Activated CD8-positive, alpha-beta T cell treated with anti-CD3 and anti-CD28 coated beads, Interleukin-2, amount 10 ng/mL, durations not matched to agents 7 days and 5 days (primary cell): ENCODE results near the gene COBLL1. TPM values are rescaled to one million over a fixed set of nuclear protein-coding genes. Genes with fewer than 3 reads are reported as not detected.

ENCODE experiments used
- ATAC-seq: fragments of 150-1000 bp; cut with Tn5 transposase; one replicate; pipeline ENCODE4 v1.10.0; 2021; ENCODE audit warnings: moderate library complexity
- CTCF ChIA-PET: fragments of 350-600 bp; sonication (Branson Sonifier 250); formaldehyde crosslinking; loops from one replicate; lab custom pipeline; 2021; ENCODE audit warnings: antibody characterized with exemption; lab: Charles Lee
- POLR2A ChIA-PET: fragments of 350-600 bp; sonication (Branson Sonifier 250); formaldehyde crosslinking; loops from one replicate; lab custom pipeline; 2021; ENCODE audit warnings: antibody characterized with exemption; lab: Charles Lee
- DNase-seq: peaks from one replicate; pipeline ENCODE4 v3.0.0-alpha.2; 2020
- H3K27ac Mint-ChIP-seq: one replicate; pipeline ENCODE4 v1.8.0; 2021; ENCODE audit warnings: mild to moderate bottlenecking, mixed read lengths
- H3K27me3 Mint-ChIP-seq: one replicate; pipeline ENCODE4 v1.8.0; 2021; ENCODE audit warnings: low read depth, mixed read lengths
- H3K36me3 Mint-ChIP-seq: one replicate; pipeline ENCODE4 v1.8.0; 2021; ENCODE audit warnings: low read depth, mixed read lengths
- H3K4me1 Mint-ChIP-seq: one replicate; pipeline ENCODE4 v1.8.0; 2021; ENCODE audit warnings: low read depth, mixed read lengths
- H3K4me3 Mint-ChIP-seq: one replicate; pipeline ENCODE4 v1.8.0; 2021; ENCODE audit warnings: mild to moderate bottlenecking, mixed read lengths
- H3K9me3 Mint-ChIP-seq: one replicate; pipeline ENCODE4 v1.8.0; 2022; ENCODE audit warnings: mixed read lengths; ENCODE audit not compliant: insufficient read depth
- total RNA-seq, 2 experiments: library from RNA; stranded (reverse); gene quantifications; one replicate each; pipeline ENCODE4 v1.2.3, GENCODE V29; 2021

COBLL1 gene
- total RNA-seq, 2 experiments from 2014 or later, result not detected

DNA sequence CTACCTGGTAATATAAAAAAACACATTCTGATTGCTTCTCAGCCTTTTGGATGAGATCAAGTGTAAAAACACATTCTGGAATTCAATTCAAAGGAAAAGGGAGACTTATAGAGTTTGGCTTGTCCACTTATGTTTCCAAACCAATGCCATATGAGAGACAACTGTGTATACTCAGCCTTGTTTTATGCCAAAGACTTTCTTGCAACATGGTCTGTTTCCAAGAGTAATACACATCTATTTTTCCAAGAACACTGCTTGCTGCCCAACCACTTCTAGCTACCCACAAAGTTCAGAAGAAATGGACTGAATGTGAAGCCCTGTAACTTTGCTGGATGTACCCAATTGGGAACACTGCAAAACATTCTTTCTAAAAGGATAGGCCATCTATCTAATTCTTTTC lies 172.3 kb downstream of the COBLL1 start:
- H3K27me3 Mint-ChIP-seq, result no peaks in the 10 kb centered on the region
- ATAC-seq (no peak), DNase-seq (no peak)
- H3K9me3 Mint-ChIP-seq, result no peaks in the 10 kb centered on the region
- CTCF ChIA-PET, result no interaction called here
- POLR2A ChIA-PET, result no interaction called here
- no peak overlapping the region for H3K27ac Mint-ChIP-seq
- no peaks in the 10 kb centered on the region for H3K4me1 Mint-ChIP-seq
- no peaks in the 10 kb centered on the region for H3K36me3 Mint-ChIP-seq
- no peak overlapping the region for H3K4me3 Mint-ChIP-seq

DNA sequence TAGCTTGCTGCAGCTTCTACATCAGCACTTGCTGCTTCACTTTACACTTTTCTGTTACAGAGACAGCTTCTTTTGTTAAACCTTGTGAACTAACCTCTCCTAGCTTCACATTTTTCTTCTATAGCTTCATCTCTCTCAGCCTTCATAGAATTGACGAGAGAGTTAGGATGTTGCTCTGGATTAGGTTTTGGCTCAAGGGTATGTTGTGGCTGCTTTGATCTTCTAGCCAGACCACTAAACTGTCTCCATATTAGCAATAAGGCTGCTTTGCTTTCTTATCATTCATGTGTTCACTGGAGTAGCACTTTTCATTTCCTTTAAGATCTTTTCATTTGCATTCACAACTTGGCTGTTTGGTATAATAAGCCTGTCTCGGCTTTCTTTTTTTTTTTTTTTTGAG lies 174.1 kb downstream of the COBLL1 start:
- Mint-ChIP-seq H3K9me3 (no peaks in the 10 kb centered on the region), H3K27me3 (no peaks in the 10 kb centered on the region), H3K36me3 (no peaks in the 10 kb centered on the region), H3K4me1 (no peaks in the 10 kb centered on the region), H3K27ac (no peak overlapping the region), H3K4me3 (no peak overlapping the region)
- CTCF ChIA-PET, result no interaction called here
- DNase-seq (no peak), ATAC-seq (no peak)
- POLR2A ChIA-PET, result no interaction called here

DNA sequence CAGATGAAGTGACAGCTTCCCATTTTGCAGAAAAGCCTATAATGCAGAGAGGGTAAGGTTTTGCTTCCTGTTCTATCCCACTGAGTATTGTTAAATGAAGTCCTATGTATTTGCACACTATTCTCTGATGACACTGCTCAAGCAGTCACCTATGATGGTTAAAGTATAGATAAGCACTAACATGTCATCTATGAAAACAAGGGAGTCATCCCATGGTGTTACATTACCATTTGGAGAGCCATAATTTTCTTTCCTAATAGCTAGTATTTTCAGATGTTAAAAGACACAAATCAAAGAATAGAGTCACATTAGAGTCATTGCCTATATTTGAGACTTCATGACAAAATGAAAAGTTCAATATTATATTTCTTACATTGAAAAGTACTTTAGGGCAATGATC lies 177.6 kb downstream of the COBLL1 start:
- H3K4me1 Mint-ChIP-seq, result no peaks in the 10 kb centered on the region
- POLR2A ChIA-PET, result no interaction called here
- ATAC-seq (no peak), DNase-seq (no peak)
- no peaks in the 10 kb centered on the region for H3K9me3 Mint-ChIP-seq
- CTCF ChIA-PET, result no interaction called here
- H3K27me3 Mint-ChIP-seq, result no peaks in the 10 kb centered on the region
- H3K36me3 Mint-ChIP-seq, result no peaks in the 10 kb centered on the region
- no peak overlapping the region for H3K27ac Mint-ChIP-seq
- H3K4me3 Mint-ChIP-seq, result no peak overlapping the region

DNA sequence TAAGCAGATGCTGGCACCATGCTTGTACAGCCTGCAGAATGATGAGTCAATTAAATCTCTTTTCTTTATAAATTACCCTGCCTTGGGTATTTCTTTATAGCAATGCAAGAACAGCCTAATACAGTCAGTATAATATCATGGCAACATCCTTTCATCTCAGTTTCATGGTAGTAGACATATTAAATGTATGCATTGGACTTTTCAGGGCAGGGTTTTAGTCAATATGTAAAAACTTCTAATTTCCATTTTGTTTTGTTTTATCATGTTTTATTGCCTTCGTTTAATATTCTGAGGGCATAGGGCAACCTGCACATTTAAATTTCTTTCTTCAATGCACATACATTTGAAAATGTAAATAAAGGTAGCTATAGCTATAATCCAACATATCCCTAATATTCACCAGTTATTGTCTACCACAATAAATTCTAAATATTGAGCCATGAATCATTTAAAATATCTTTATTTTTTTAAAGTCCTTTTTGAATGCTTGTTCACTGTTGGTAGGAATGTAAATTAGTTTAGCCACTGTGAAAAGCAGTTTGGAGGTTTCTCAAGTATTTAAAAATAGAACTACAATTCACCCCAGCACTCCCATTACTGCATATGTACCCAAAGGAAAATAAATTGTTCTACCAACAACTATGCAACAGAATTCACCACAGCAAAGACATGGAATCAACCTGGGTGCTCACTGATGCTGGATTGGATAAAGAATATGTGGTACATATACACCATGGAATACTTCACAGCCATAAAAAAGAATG lies 178.6 kb downstream of the COBLL1 start:
- Mint-ChIP-seq H3K36me3 (no peaks in the 10 kb centered on the region), H3K4me1 (no peaks in the 10 kb centered on the region), H3K27me3 (no peaks in the 10 kb centered on the region), H3K9me3 (no peaks in the 10 kb centered on the region), H3K27ac (no peak overlapping the region), H3K4me3 (no peak overlapping the region)
- no peak for DNase-seq
- ChIA-PET POLR2A (no interaction called here), CTCF (no interaction called here)
- ATAC-seq, result no peak

DNA sequence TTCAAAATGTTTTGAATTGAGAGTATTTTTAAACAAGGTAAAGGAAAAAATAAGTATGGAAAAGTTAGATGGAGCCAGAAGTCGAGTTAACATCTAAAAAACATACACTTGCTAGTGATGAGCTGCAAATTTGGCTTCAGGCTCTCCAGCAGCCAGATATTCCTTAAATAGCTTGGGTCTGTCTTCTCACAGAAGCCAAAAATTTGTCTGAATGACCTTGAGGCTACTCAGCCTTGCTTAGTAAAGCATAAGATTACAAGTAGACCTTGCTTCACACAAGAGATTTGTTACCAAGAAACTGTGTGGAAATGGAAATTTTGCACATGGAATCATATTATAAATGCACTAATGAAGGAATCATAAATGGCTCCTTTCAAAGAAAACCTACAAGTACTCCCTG lies 179.6 kb downstream of the COBLL1 start:
- no peaks in the 10 kb centered on the region for H3K36me3 Mint-ChIP-seq
- ATAC-seq, result no peak
- no peaks in the 10 kb centered on the region for H3K27me3 Mint-ChIP-seq

DNA sequence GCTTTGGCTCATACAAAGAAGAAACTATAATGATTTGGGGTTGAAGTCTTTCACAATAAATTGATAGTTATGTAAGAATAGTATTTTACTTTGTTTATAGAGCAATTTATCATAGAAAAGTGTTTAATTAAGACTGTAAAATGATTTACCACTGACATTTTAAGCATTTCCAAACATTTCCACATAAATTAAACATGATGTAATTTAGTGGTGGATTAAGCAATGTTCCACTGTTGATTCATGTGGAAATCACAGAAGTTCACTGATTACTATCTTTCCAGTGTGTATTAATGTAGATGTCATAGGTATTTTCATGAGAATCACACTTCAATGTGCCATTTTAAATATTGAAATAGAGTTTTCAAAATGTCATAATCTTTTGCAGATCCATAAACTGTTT lies 180.3 kb downstream of the COBLL1 start:
- Mint-ChIP-seq H3K27ac (no peak overlapping the region), H3K9me3 (no peaks in the 10 kb centered on the region), H3K4me3 (no peak overlapping the region), H3K36me3 (no peaks in the 10 kb centered on the region), H3K27me3 (no peaks in the 10 kb centered on the region), H3K4me1 (no peaks in the 10 kb centered on the region)
- POLR2A ChIA-PET, result no interaction called here
- ATAC-seq, result no peak
- DNase-seq, result no peak
- CTCF ChIA-PET, result no interaction called here

More for the DNA sequence above, 179.6 kb downstream of the COBLL1 start:
- Mint-ChIP-seq H3K9me3 (no peaks in the 10 kb centered on the region), H3K27ac (no peak overlapping the region), H3K4me3 (no peak overlapping the region), H3K4me1 (no peaks in the 10 kb centered on the region)
- ChIA-PET POLR2A (interaction anchor here (0.7 kb wide), 1 partner anchor 1633 kb away, joined by 4 read pairs; no protein-coding TSS in a partner anchor), CTCF (no interaction called here)
- no peak for DNase-seq

DNA sequence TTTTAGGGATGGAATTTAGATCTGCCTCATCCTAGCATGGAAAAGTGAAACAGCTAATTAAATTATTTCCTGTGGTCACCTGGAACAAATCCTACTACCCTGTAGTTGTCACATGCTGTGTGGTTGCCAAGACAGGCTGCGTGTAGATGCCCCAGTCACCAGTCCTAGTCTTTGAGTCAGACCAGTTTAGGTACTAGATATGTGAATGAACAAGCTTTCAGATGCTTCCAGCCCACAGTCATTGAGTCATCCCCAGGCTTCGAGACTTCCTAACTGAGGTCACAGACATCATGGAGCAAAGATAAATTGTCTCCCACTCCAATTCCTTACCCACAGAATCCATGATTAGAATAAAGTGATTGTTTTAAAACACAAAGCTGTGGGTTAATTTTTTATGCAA lies 184.5 kb downstream of the COBLL1 start:
- no peaks in the 10 kb centered on the region for H3K36me3 Mint-ChIP-seq
- ChIA-PET CTCF (no interaction called here), POLR2A (no interaction called here)
- no peaks in the 10 kb centered on the region for H3K27me3 Mint-ChIP-seq
- no peaks in the 10 kb centered on the region for H3K4me1 Mint-ChIP-seq
- H3K27ac Mint-ChIP-seq, result no peak overlapping the region
- H3K4me3 Mint-ChIP-seq, result no peak overlapping the region
- no peak for DNase-seq
- ATAC-seq, result no peak
- no peaks in the 10 kb centered on the region for H3K9me3 Mint-ChIP-seq

DNA sequence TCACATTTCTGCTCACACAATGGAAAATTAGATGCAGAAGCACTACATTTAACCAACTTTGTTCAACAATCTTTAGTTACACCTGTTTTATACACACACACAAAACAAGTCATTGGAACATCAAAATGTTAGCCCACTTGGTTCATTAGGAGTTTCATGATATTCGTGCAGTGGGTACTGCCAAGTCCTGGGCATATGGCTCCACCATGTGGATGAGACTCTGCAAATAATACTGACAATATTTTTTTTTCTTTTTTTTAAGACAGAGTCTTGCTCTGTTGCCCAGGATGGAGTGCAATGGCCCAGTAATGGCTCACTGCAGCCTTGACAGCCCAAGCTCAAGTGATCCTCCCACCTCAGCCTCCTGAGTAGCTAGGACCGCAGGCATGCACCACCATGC lies 185.9 kb downstream of the COBLL1 start:
- POLR2A ChIA-PET, result no interaction called here
- no peak overlapping the region for H3K27ac Mint-ChIP-seq
- DNase-seq, result no peak
- H3K4me3 Mint-ChIP-seq, result no peak overlapping the region
- peaks cover 5% of the 10 kb centered on the region for H3K9me3 Mint-ChIP-seq
- H3K27me3 Mint-ChIP-seq, result no peaks in the 10 kb centered on the region
- CTCF ChIA-PET, result no interaction called here
- no peaks in the 10 kb centered on the region for H3K4me1 Mint-ChIP-seq
- no peaks in the 10 kb centered on the region for H3K36me3 Mint-ChIP-seq
- no peak for ATAC-seq

DNA sequence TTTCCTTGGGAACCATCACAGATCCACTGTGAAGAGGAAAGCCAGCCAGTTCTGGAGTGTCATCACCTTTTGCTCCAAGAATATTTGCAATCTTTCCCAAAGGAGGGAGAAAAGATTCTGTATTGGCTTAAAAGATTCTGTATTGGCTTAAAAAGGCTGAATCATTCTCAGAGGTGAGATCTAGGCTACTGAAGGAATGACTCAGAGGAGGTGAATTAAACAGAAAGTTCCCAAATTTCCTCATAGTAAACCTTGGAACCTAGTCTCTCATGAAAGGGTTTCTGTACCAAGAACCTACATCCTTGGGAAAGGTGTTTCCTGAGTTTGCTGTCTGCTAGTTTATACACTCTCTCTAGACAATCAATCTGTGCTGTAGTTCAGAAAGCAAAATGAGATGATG lies 186.3 kb downstream of the COBLL1 start:
- no peak overlapping the region for H3K27ac Mint-ChIP-seq
- POLR2A ChIA-PET, result no interaction called here
- no peak overlapping the region for H3K4me3 Mint-ChIP-seq
- peaks cover 9% of the 10 kb centered on the region for H3K9me3 Mint-ChIP-seq
- DNase-seq (no peak), ATAC-seq (no peak)
- H3K36me3 Mint-ChIP-seq, result no peaks in the 10 kb centered on the region
- H3K27me3 Mint-ChIP-seq, result no peaks in the 10 kb centered on the region
- H3K4me1 Mint-ChIP-seq, result no peaks in the 10 kb centered on the region
- CTCF ChIA-PET, result no interaction called here

DNA sequence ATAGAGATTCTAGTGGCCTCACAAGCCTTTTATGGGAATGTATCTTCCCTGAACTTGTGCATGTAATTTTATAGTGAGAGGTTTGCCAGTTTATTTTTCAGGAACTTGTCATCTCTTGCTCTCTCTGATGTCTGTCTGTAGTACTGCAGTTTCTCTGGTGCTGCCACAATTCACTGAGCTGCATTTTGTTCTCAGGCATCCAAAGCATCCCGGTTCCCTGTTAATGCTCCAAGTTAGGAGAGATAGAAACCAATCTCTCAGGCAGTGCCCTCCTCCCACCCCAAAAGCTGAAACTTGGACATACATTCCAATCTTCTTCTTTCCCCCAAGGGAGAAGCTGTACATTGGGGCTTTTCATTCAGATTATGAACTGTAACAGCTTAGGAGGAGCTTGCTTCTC lies 190.3 kb downstream of the COBLL1 start:
- POLR2A ChIA-PET, result no interaction called here
- Mint-ChIP-seq H3K4me3 (no peak overlapping the region), H3K4me1 (no peaks in the 10 kb centered on the region), H3K36me3 (no peaks in the 10 kb centered on the region), H3K27ac (no peak overlapping the region), H3K27me3 (no peaks in the 10 kb centered on the region), H3K9me3 (peaks cover 17% of the 10 kb centered on the region)
- no peak for ATAC-seq
- no peak for DNase-seq
- CTCF ChIA-PET, result no interaction called here

DNA sequence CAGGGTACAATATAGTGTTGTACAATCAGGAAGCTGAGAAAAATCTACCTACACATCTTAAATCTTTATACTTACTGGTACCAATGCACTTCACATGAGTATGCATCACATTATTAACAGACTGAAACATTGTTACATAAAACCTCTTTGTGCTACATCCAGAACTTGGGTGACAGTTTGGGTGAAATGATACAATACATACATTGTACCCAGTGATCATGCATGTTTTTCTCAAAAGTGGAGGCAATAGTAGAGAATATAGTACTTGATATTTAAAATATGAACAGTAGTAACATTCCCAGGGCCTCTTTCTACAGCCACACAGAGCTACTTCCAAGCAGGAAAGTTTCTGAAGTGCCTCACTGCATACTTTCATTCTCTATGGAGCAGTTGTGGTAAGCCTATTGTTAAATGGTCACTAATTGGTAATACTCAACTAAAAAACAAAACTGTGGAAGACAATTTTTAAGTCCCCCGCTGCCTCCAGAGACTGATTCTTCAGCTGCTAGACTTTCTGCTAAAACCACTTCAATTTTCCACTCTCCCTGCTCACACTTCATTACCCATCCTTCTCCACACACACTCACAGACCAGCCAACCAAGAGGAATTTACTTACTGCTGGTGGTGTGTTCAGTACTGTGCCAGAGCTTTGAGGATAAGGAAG lies 197.5 kb downstream of the COBLL1 start:
- CTCF ChIA-PET, result no interaction called here
- H3K27ac Mint-ChIP-seq, result no peak overlapping the region
- H3K27me3 Mint-ChIP-seq, result no peaks in the 10 kb centered on the region
- H3K4me1 Mint-ChIP-seq, result no peaks in the 10 kb centered on the region
- peaks cover 2% of the 10 kb centered on the region for H3K9me3 Mint-ChIP-seq
- POLR2A ChIA-PET, result no interaction called here
- ATAC-seq, result no peak
- no peak for DNase-seq
- no peaks in the 10 kb centered on the region for H3K36me3 Mint-ChIP-seq
- H3K4me3 Mint-ChIP-seq, result no peak overlapping the region

DNA sequence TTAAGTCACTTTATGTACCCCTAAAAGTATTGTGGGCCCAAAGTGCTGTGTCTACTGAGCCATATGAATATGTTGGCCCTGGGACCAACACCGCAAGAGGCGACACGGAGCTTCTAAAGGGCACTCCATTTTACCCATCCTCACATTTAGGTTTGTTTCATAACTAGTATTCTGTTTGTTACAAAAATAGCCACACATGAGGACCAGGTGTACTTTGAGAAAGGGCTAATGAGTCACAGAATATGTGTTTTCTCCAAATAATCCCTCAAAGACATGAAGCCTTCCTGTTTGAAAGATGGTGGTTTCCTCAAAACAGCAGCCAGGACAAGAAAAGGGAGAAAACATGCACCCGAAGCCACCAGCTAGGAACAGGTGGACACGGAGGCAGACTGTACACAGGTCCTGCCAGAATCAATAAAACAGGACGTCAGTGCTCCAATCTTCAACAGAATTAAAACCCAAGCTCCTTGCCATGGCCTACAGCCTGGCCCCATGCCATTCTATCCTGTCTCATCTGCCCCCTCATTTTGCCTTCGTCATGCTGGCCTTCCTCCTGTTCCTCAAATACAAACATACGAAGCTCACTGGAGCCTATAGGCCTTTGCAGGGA lies 198.6 kb downstream of the COBLL1 start:
- Mint-ChIP-seq H3K9me3 (no peaks in the 10 kb centered on the region), H3K4me3 (no peak overlapping the region), H3K27ac (no peak overlapping the region), H3K4me1 (no peaks in the 10 kb centered on the region), H3K36me3 (no peaks in the 10 kb centered on the region), H3K27me3 (no peaks in the 10 kb centered on the region)
- POLR2A ChIA-PET, result no interaction called here
- no peak for ATAC-seq
- CTCF ChIA-PET, result no interaction called here
- no peak for DNase-seq
